NCI-H187 treated with DMSO at 0.1 percent for 48 hours (cell line): Measurements from ENCODE around the gene TNFRSF12A.
"Not testable (repeated sequence)": the region's sequence is repeated elsewhere in the genome, so short reads cannot be mapped to it uniquely, and the experiment has no call there.

Experiments used
- DNase-seq: peaks from one replicate; lab custom pipeline; 2025; lab: John Stamatoyannopoulos, UW

The TNFRSF12A gene

GRCh38 chr16:3065742-3066439 is 45.7 kb downstream of the TNFRSF12A start:
- no peak for DNase-seq

DNA sequence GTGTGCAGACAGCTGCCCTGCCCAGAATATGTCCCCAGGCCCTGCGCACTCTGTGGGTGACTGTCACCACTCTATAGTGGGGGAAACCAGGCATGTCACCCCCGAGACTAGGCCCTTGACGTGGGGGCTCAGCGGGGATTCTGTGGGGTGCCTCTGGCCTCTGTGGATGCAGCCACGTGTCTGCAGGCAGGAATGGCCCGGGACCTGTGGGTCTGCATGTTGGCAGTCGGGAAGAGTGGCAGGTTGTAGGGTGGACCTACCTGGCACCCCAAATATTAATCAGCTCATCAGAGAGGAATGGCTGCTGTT is 46.2 kb downstream of the TNFRSF12A start:
- no peak for DNase-seq

GRCh38 chr16:3068487-3068886 is 48.3 kb downstream of the TNFRSF12A start:
- no peak for DNase-seq

- DNase-seq = not testable (repeated sequence)
Observed at GRCh38 chr16:3069146-3069545, 49.0 kb downstream of the TNFRSF12A start.

GRCh38 chr16:3070608-3071111 is 50.5 kb downstream of the TNFRSF12A start:
- no peak for DNase-seq

DNA sequence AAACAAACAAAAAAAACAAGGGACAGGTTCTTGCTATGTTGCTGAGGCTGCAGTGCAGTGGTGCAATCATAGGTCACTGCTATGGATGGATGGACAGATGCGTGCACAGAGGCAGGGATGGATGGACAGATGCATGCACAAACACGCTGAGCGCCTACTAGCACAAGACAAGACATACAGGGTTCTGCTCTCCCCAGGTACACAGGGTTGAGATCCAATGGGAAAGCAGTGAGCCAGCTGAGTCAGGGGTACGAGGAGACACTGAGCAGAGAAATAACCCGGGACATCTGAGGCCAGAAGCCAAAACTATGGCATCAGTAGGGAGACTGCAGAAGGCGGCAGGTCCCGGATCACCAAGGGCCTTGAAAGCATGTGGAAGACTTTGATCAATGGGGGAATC is 51.5 kb downstream of the TNFRSF12A start:
- no peak for DNase-seq
